SK-N-SH treated with all-trans-retinoic acid at 6 μM for 48 hours (cell line): ENCODE results near the gene AXIN1.

Experiments used
- ATAC-seq: fragments of 200-7000 bp; cut with Tn5 transposase; 3 replicates; pipeline ENCODE4 v1.9.1; 2020; ENCODE audit warnings: mild to moderate bottlenecking, moderate library complexity
- ARNTL ChIP-seq: fragments of 450-650 bp; formaldehyde crosslinking; IDR thresholded peaks from 2 replicates; pipeline ENCODE4 v1.5.0; 2020; ENCODE audit warnings: low read depth, mild to moderate bottlenecking, moderate library complexity, borderline replicate concordance
- BACH2 ChIP-seq: fragments of 250-450 bp; sonication (Bioruptor Pico); IDR thresholded peaks from 2 replicates; pipeline ENCODE4 v1.9.0; 2021; ENCODE audit warnings: mild to moderate bottlenecking, borderline replicate concordance
- CSDC2 ChIP-seq: fragments of 250-450 bp; sonication (Bioruptor Pico); IDR thresholded peaks from 2 replicates; pipeline ENCODE4 v1.5.0; 2020; ENCODE audit warnings: mild to moderate bottlenecking, moderate library complexity
- CSRNP3 ChIP-seq: fragments of 250-450 bp; sonication (Bioruptor Pico); IDR thresholded peaks from 2 replicates; pipeline ENCODE4 v1.5.1; 2021; ENCODE audit warnings: mild to moderate bottlenecking, moderate library complexity
- ESRRG ChIP-seq: fragments of 250-450 bp; sonication (Bioruptor Pico); IDR thresholded peaks from 2 replicates; pipeline ENCODE4 v1.6.1; 2021; ENCODE audit warnings: mild to moderate bottlenecking
- GLIS3 ChIP-seq: fragments of 250-450 bp; sonication (Bioruptor Pico); IDR thresholded peaks from 2 replicates; pipeline ENCODE4 v1.5.0; 2020; ENCODE audit warnings: mild to moderate bottlenecking, moderate library complexity
- ISL1 ChIP-seq: fragments of 250-450 bp; sonication (Bioruptor Pico); IDR thresholded peaks from 2 replicates; pipeline ENCODE4 v2.1.2; 2022; ENCODE audit warnings: mild to moderate bottlenecking, moderate library complexity
- OSR1 ChIP-seq: fragments of 250-450 bp; sonication (Bioruptor Pico); IDR thresholded peaks from 2 replicates; pipeline ENCODE4 v1.8.0; 2022; ENCODE audit warnings: moderate library complexity, mild to moderate bottlenecking, inconsistent platforms
- PATZ1 ChIP-seq: fragments of 250-450 bp; sonication (Bioruptor Pico); IDR thresholded peaks from 2 replicates; pipeline ENCODE4 v1.8.0; 2020; ENCODE audit warnings: mild to moderate bottlenecking, moderate library complexity, borderline replicate concordance
- POU6F1 ChIP-seq: fragments of 250-450 bp; sonication (Bioruptor Pico); IDR thresholded peaks from 2 replicates; pipeline ENCODE4 v1.8.0; 2021; ENCODE audit warnings: low read depth, mild to moderate bottlenecking, moderate library complexity, borderline replicate concordance
- PPARA ChIP-seq: fragments of 250-450 bp; sonication (Bioruptor Pico); IDR thresholded peaks from 2 replicates; pipeline ENCODE4 v1.5.0; 2020; ENCODE audit warnings: mild to moderate bottlenecking, borderline replicate concordance
- RARB ChIP-seq: fragments of 250-450 bp; sonication (Bioruptor Pico); IDR thresholded peaks from 2 replicates; pipeline ENCODE4 v1.8.0; 2021; ENCODE audit warnings: mild to moderate bottlenecking, moderate library complexity
- SNAI2 ChIP-seq: fragments of 250-450 bp; sonication (Bioruptor Pico); IDR thresholded peaks from 2 replicates; pipeline ENCODE4 v1.5.0; 2020; ENCODE audit warnings: mild to moderate bottlenecking, moderate library complexity
- TCF4 ChIP-seq: fragments of 250-450 bp; sonication (Bioruptor Pico); IDR thresholded peaks from 2 replicates; pipeline ENCODE4 v1.8.0; 2021; ENCODE audit warnings: mild to moderate bottlenecking, moderate library complexity, borderline replicate concordance
- TOX ChIP-seq: fragments of 250-450 bp; sonication (Bioruptor Pico); IDR thresholded peaks from 2 replicates; pipeline ENCODE4 v1.8.0; 2021; ENCODE audit warnings: mild to moderate bottlenecking, moderate library complexity, borderline replicate concordance
- ZC3H10 ChIP-seq: fragments of 250-450 bp; sonication (Bioruptor Pico); IDR thresholded peaks from 2 replicates; pipeline ENCODE4 v1.5.1; 2021; ENCODE audit warnings: mild to moderate bottlenecking, moderate library complexity
- ZFP3 ChIP-seq: fragments of 250-450 bp; sonication (Bioruptor Pico); IDR thresholded peaks from 2 replicates; pipeline ENCODE4 v1.5.0; 2020; ENCODE audit warnings: mild to moderate bottlenecking, moderate library complexity
- ZFP30 ChIP-seq: fragments of 450-650 bp; formaldehyde crosslinking; IDR thresholded peaks from 2 replicates; pipeline ENCODE4 v1.5.0; 2022; ENCODE audit warnings: mild to moderate bottlenecking, moderate library complexity
- ZNF565 ChIP-seq: fragments of 450-650 bp; formaldehyde crosslinking; conservative IDR thresholded peaks from 2 replicates; pipeline ENCODE4 v1.5.0; 2020; ENCODE audit warnings: low read depth, mild to moderate bottlenecking, moderate library complexity
- ZNF70 ChIP-seq: fragments of 450-650 bp; formaldehyde crosslinking; IDR thresholded peaks from 2 replicates; pipeline ENCODE4 v1.5.0; 2020; ENCODE audit warnings: mild to moderate bottlenecking, moderate library complexity
- ZNF8 ChIP-seq: fragments of 450-650 bp; formaldehyde crosslinking; IDR thresholded peaks from 2 replicates; pipeline ENCODE4 v1.5.0; 2020; ENCODE audit warnings: mild to moderate bottlenecking, moderate library complexity

AXIN1 gene

GRCh38 chr16:377419-377951 lies 25.0 kb upstream of the AXIN1 start:
- no peak for ATAC-seq
- TF ChIP-seq ARNTL, result no peak
- no peak for TF ChIP-seq ZFP3 (CRISPR knock-in tag)
- no peak for TF ChIP-seq ZC3H10 (CRISPR knock-in tag)
- no peak for TF ChIP-seq OSR1 (CRISPR knock-in tag)
- TF ChIP-seq ISL1, result no peak
- no peak for TF ChIP-seq POU6F1 (CRISPR knock-in tag)

GRCh38 chr16:376817-377418 lies 24.4 kb upstream of the AXIN1 start:
- no peak for ATAC-seq

GRCh38 chr16:375927-376816 lies 23.6 kb upstream of the AXIN1 start:
- TF ChIP-seq ZFP3 (CRISPR knock-in tag) (no peak), CSDC2 (no peak), BACH2 (CRISPR knock-in tag) (no peak), PATZ1 (CRISPR knock-in tag) (no peak), ZC3H10 (CRISPR knock-in tag) (no peak), TCF4 (CRISPR knock-in tag) (no peak), ARNTL (no peak), RARB (CRISPR knock-in tag) (no peak)
- no peak for ATAC-seq

More at GRCh38 chr16:376817-377418, 24.4 kb upstream of the AXIN1 start:
- TF ChIP-seq ZNF8 (CRISPR knock-in tag), result no peak
- no peak for TF ChIP-seq CSDC2
- TF ChIP-seq ARNTL, result no peak
- TF ChIP-seq RARB (CRISPR knock-in tag), result no peak

- TF ChIP-seq GLIS3 (CRISPR knock-in tag) (no peak), BACH2 (CRISPR knock-in tag) (no peak), RARB (CRISPR knock-in tag) (no peak), ESRRG (CRISPR knock-in tag) (no peak), PPARA (no peak)
- TF ChIP-seq, all 23 proteins: peak for 0
- ATAC-seq, result no peak
Observed at GRCh38 chr16:375212-375611, 22.7 kb upstream of the AXIN1 start.

GRCh38 chr16:374616-374926 lies 22.0 kb upstream of the AXIN1 start:
- TF ChIP-seq SNAI2 (CRISPR knock-in tag) (no peak), ZFP30 (CRISPR knock-in tag) (no peak), ISL1 (no peak), PPARA (no peak), ZNF70 (CRISPR knock-in tag) (no peak), ARNTL (no peak), ZNF565 (CRISPR knock-in tag) (no peak), CSRNP3 (CRISPR knock-in tag) (no peak), TOX (CRISPR knock-in tag) (no peak), CSDC2 (no peak)
- no peak for ATAC-seq
